Hepatocyte (in vitro differentiated cells): Measurements from ENCODE around the gene ZNF761.
"Not testable (repeated sequence)": the region's sequence is repeated elsewhere in the genome, so short reads cannot be mapped to it uniquely, and the experiment has no call there.

ENCODE experiments used
- CTCF ChIP-seq: fragments of 200-600 bp; sonication (generic); IDR thresholded peaks from 2 replicates; pipeline ENCODE4 v1.5.1; 2016; ENCODE audit warnings: antibody characterized with exemption, mild to moderate bottlenecking; ENCODE audit not compliant: poor library complexity
- EZH2 ChIP-seq: fragments of 200-600 bp; sonication (generic); IDR thresholded peaks from 2 replicates; pipeline ENCODE4 v1.6.1; 2016; ENCODE audit warnings: antibody characterized with exemption, mild to moderate bottlenecking, borderline replicate concordance

- not testable (repeated sequence) for TF ChIP-seq CTCF, EZH2
Measured at GRCh38 chr19:53423074-53423473, 8.7 kb upstream of the ZNF761 start.
